Endothelial cell of umbilical vein (primary cell): Measurements from ENCODE around the gene P2RY2. TPM values are rescaled to one million over a fixed set of nuclear protein-coding genes. Genes with fewer than 3 reads are reported as not detected.
"Not testable (repeated sequence)": the region's sequence is repeated elsewhere in the genome, so short reads cannot be mapped to it uniquely, and the experiment has no call there.

Experiments used
- BruUV-seq: library from RNA; stranded (reverse); fragments of 400-500 nt; replicated peaks from 2 replicates; lab custom pipeline; 2021; lab: Mats Ljungman, UMichigan
- CTCF ChIA-PET: fragments of 300-600, 350-600 bp; sonication (Branson Sonifier 250); formaldehyde crosslinking; loops from one replicate; lab custom pipeline; 2021; ENCODE audit warnings: antibody characterized with exemption, inconsistent platforms; lab: Charles Lee
- POLR2A ChIA-PET: fragments of 300-600, 350-600 bp; sonication (Branson Sonifier 250); formaldehyde crosslinking; loops from one replicate; lab custom pipeline; 2021; ENCODE audit warnings: antibody characterized with exemption, inconsistent platforms; lab: Charles Lee
- DNase-seq: peaks from one replicate; pipeline ENCODE4 v3.0.0-alpha.2; 2011; ENCODE audit warnings: low read depth, low spot score
- FAIRE-seq: peaks from 2 replicates; lab custom pipeline; 2011; peaks lifted over from hg19 to GRCh38; lab: Jason Lieb, UNC
- H2AFZ ChIP-seq: 2 replicates; pipeline ENCODE4 v1.6.0; 2012; ENCODE audit warnings: low read depth, low read length, control low read depth, inconsistent platforms
- H3K27ac ChIP-seq: 2 replicates; pipeline ENCODE4 v1.5.1; 2011; ENCODE audit warnings: low read depth, mild to moderate bottlenecking, control low read depth, low read length, moderate library complexity; ENCODE audit not compliant: insufficient read depth
- H3K27me3 ChIP-seq, 2 experiments: 2 replicates each; pipeline versions ENCODE4 v1.6.0 to v1.6.1; 2011; ENCODE audit warnings: low read length in 2 of 2, mixed read lengths in 1 of 2; ENCODE audit not compliant: control insufficient read depth in 2 of 2, insufficient read depth in 2 of 2
- H3K36me3 ChIP-seq, 2 experiments: 2 replicates in 1 of 2; 3 replicates in 1 of 2; pipeline ENCODE4 v1.5.1; 2011; ENCODE audit warnings: low read length in 2 of 2, mild to moderate bottlenecking in 1 of 2, moderate library complexity in 1 of 2; ENCODE audit not compliant: control insufficient read depth in 2 of 2, insufficient read depth in 2 of 2; ENCODE audit errors: extremely low read depth in 1 of 2
- H3K4me1 ChIP-seq: 3 replicates; pipeline ENCODE4 v1.5.1; 2011; ENCODE audit warnings: mild to moderate bottlenecking, low read length; ENCODE audit not compliant: control insufficient read depth, insufficient read depth; ENCODE audit errors: extremely low read depth
- H3K4me2 ChIP-seq: 2 replicates; pipeline ENCODE4 v1.6.1; 2011; ENCODE audit warnings: low read length, control low read depth, mixed read lengths; ENCODE audit not compliant: insufficient read depth
- H3K4me3 ChIP-seq, 3 experiments: fragments of 200-600 bp in 1 of 3; sonication (generic), shearing (Covaris generic) in 1 of 3; replicated peaks in 1 of 3; 2 replicates each; pipeline ENCODE4 v1.5.1; 2011 to 2016; ENCODE audit warnings: control low read depth in 3 of 3, low read length in 3 of 3, mild to moderate bottlenecking in 2 of 3, inconsistent platforms in 1 of 3, low read depth in 1 of 3, moderate library complexity in 1 of 3; ENCODE audit not compliant: insufficient read depth in 1 of 3
- H3K79me2 ChIP-seq: 2 replicates; pipeline ENCODE4 v1.6.0; 2012; ENCODE audit warnings: low read length, inconsistent platforms; ENCODE audit not compliant: control insufficient read depth, insufficient read depth
- H3K9ac ChIP-seq: replicated peaks from 2 replicates; pipeline ENCODE3; 2011; ENCODE audit warnings: low read length, control low read depth; ENCODE audit not compliant: insufficient read depth; ENCODE audit errors: extremely low read depth
- H3K9me1 ChIP-seq: replicated peaks from 3 replicates; pipeline ENCODE4 v1.6.0; 2011; ENCODE audit warnings: mild to moderate bottlenecking, low read length; ENCODE audit not compliant: control insufficient read depth, insufficient read depth; ENCODE audit errors: extremely low read depth
- H3K9me3 ChIP-seq: replicated peaks from 2 replicates; pipeline ENCODE4 v1.5.1; 2012; ENCODE audit warnings: low read length, inconsistent platforms; ENCODE audit not compliant: control insufficient read depth, insufficient read depth
- H4K20me1 ChIP-seq: replicated peaks from 2 replicates; pipeline ENCODE3; 2011; ENCODE audit warnings: mild to moderate bottlenecking, low read length; ENCODE audit not compliant: control insufficient read depth, insufficient read depth; ENCODE audit errors: extremely low read depth
- EZH2 ChIP-seq: IDR thresholded peaks from 2 replicates; pipeline ENCODE4 v1.6.1; 2012; ENCODE audit warnings: borderline replicate concordance, low read depth, mild to moderate bottlenecking, moderate library complexity, low read length, inconsistent platforms; ENCODE audit not compliant: severe bottlenecking
- FOS ChIP-seq: IDR thresholded peaks from 2 replicates; pipeline ENCODE4 v1.6.1; 2011; ENCODE audit warnings: mild to moderate bottlenecking, low read length, moderate library complexity, borderline replicate concordance; ENCODE audit not compliant: insufficient read depth
- GATA2 ChIP-seq: IDR thresholded peaks from 2 replicates; pipeline ENCODE4 v1.7.0; 2011; ENCODE audit warnings: low read depth, mild to moderate bottlenecking, moderate library complexity, mixed read lengths, low read length; ENCODE audit not compliant: insufficient read length, insufficient read depth
- JUN ChIP-seq: IDR thresholded peaks from 2 replicates; pipeline ENCODE4 v1.6.1; 2011; ENCODE audit warnings: borderline replicate concordance, low read depth; ENCODE audit not compliant: insufficient read length, insufficient read depth
- MYC ChIP-seq: IDR thresholded peaks from one replicate; pipeline ENCODE4 v1.6.1; 2011; ENCODE audit warnings: mild to moderate bottlenecking, low read depth, low read length
- POLR2AphosphoS5 ChIP-seq: IDR thresholded peaks from 2 replicates; pipeline ENCODE4 v1.6.1; 2012; ENCODE audit warnings: low read depth, mild to moderate bottlenecking, control low read depth, low read length, moderate library complexity; ENCODE audit not compliant: insufficient read depth
- dilution Hi-C: fragments of 300-500 bp; cut with MboI; formaldehyde crosslinking; loops from one replicate; pipeline ENCODE4 v1.15.0; 2019; ENCODE audit warnings: low sequenced_read_pairs; ENCODE audit not compliant: extremely low pct_ligation_motif_present
- intact Hi-C: fragments of 100-400 bp; cut with micrococcal nuclease; formaldehyde crosslinking; loops from one replicate; pipeline ENCODE4 v1.10.0; 2022
- polyA plus RNA-seq, 4 experiments: library from polyadenylated mRNA; depleted of rRNA in 3 of 4; stranded (reverse) in 3 of 4; unstranded in 1 of 4; fragments of >200 nt; gene quantifications; 2 replicates each; pipeline versions ENCODE4 v1.2.1 to v1.2.3, GENCODE V29; 2011 to 2012; ENCODE audit warnings: missing spikeins in 1 of 4
- total RNA-seq: library from RNA; stranded (reverse); gene quantifications from 2 replicates; pipeline ENCODE4 v1.2.3, GENCODE V29; 2021
- TF ChIP-seq, protein P1 (sequence below): IDR thresholded peaks from 2 replicates; pipeline ENCODE4 v1.6.1; 2011; ENCODE audit not compliant: insufficient read depth, insufficient read length
- TF ChIP-seq, protein P2 (sequence below), 2 donors: IDR thresholded peaks; 1 replicate in 1 of 2; 2 replicates in 1 of 2; pipeline ENCODE4 v1.5.1; 2011; ENCODE audit warnings: low read length in 2 of 2, mild to moderate bottlenecking in 2 of 2, moderate library complexity in 2 of 2, control low read depth in 1 of 2, inconsistent platforms in 1 of 2, low read depth in 1 of 2; ENCODE audit not compliant: insufficient read depth in 1 of 2; ENCODE audit errors: extremely low read depth in 1 of 2

Gene P2RY2
- total and polyA plus RNA-seq, 2 donors (not counting 3 experiments of a cell fraction or from before 2014, with no cell fraction given): 4.8 to 5.6 TPM

DNA sequence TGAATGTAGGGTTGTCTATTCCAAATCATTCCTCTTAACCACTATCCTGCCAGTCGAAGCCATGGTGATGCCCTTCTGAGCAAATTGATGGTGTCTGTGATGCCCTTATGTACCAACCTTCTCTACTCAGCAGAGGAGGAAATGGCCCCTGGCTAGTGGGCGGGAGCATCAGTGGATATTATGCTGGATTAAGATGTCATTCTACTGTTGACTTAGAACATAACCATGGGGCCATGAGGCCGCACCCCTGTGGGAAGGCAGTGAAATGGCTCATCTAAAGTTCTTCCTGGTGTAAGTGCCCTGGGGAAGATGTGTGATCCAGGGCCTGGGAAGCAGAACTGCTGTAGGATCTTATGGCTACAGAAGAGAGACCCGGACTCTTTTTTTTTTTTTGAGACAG lies 20.7 kb upstream of the P2RY2 start:
- Histone ChIP-seq H3K4me1 (peaks cover 16% of the 10 kb centered on the region), H3K4me2 (no peak overlapping the region), H4K20me1 (no peaks in the 10 kb centered on the region), H3K4me3 (no peak overlapping the region), H3K27ac (no peak overlapping the region), H3K36me3 (no peaks in the 10 kb centered on the region), H3K9me3 (no peaks in the 10 kb centered on the region), H2AFZ (no peak overlapping the region), H3K9me1 (no peaks in the 10 kb centered on the region), H3K79me2 (no peaks in the 10 kb centered on the region), H3K27me3 (no peaks in the 10 kb centered on the region), H3K9ac (no peak overlapping the region)
- TF ChIP-seq POLR2AphosphoS5 (no peak), MYC (no peak), FOS (no peak), GATA2 (no peak), EZH2 (no peak), JUN (no peak)
- TF ChIP-seq, protein P1, sequence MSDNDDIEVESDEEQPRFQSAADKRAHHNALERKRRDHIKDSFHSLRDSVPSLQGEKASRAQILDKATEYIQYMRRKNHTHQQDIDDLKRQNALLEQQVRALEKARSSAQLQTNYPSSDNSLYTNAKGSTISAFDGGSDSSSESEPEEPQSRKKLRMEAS: no peak
- TF ChIP-seq, protein P2, sequence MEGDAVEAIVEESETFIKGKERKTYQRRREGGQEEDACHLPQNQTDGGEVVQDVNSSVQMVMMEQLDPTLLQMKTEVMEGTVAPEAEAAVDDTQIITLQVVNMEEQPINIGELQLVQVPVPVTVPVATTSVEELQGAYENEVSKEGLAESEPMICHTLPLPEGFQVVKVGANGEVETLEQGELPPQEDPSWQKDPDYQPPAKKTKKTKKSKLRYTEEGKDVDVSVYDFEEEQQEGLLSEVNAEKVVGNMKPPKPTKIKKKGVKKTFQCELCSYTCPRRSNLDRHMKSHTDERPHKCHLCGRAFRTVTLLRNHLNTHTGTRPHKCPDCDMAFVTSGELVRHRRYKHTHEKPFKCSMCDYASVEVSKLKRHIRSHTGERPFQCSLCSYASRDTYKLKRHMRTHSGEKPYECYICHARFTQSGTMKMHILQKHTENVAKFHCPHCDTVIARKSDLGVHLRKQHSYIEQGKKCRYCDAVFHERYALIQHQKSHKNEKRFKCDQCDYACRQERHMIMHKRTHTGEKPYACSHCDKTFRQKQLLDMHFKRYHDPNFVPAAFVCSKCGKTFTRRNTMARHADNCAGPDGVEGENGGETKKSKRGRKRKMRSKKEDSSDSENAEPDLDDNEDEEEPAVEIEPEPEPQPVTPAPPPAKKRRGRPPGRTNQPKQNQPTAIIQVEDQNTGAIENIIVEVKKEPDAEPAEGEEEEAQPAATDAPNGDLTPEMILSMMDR (IDR thresholded peaks at IDR 0.05; ENCODE audit: extremely low read depth in 1 of 2, insufficient read depth in 1 of 2, low read depth in 1 of 2, low read length in 2 of 2): no peak
- ChIA-PET POLR2A (no interaction called here), CTCF (no interaction called here)
- dilution Hi-C loops: no loop called here
- DNase-seq (no peak), FAIRE-seq (no peak)
- BruUV-seq: no TSS peak
- intact Hi-C loops: no loop called here

DNA sequence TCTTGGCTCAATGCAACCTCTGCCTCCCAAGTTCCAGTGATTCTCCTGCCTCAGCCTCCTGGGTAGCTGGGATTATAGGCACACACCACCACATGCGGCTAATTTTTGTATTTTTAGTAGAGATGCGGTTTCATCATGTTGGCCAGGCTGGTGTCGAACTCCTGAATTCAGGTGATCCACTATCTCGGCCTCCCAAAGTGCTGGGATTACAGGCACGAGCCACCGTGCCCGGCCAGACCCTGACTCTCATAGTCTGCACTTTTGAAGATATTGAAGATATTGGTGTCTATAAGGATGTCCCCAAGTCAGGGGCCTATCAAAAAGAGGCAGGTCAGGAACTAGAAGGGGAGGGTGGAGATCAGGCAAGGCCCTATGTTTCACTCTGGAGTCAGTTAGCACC lies 20.3 kb upstream of the P2RY2 start:
- intact Hi-C loops: loop anchor here (1.0 kb wide), 1 partner anchor 12 kb away; no protein-coding TSS in a partner anchor
- BruUV-seq, dilution Hi-C loops, H2AFZ ChIP-seq, H3K27me3 ChIP-seq, H3K36me3 ChIP-seq, H4K20me1 ChIP-seq, FAIRE-seq, H3K27ac ChIP-seq, DNase-seq, H3K4me2 ChIP-seq, H3K9ac ChIP-seq, CTCF ChIA-PET, POLR2A ChIA-PET, H3K4me3 ChIP-seq, H3K9me1 ChIP-seq, H3K9me3 ChIP-seq, H3K79me2 ChIP-seq: not testable (repeated sequence)
- peaks cover 13% of the 10 kb centered on the region for H3K4me1 ChIP-seq
